ENCODE results near the gene TBCCD1.

- TF ChIP-seq CTCF (conservative IDR thresholded peaks at IDR 0.05 in 1 of 2, IDR thresholded peaks at IDR 0.05 in 1 of 2; ENCODE audit: low read depth in 1 of 2, low read length in 2 of 2) (no peak), EZH2 (IDR thresholded peaks at IDR 0.05; ENCODE audit: low read length, missing control alignments) (no peak)
Measured at GRCh38 chr3:186512570-186513302, 54.4 kb downstream of the TBCCD1 start.
